ENCODE data around the gene ARL16.

The ARL16 gene

GRCh38 chr17:81683584-81684441 is at the start of gene ARL16, which contains the start of gene HGS:
ARL16 (minus strand) TSS chr17:81683797; CDS start chr17:81683753, 44 bp downstream.
HGS (plus strand) TSS chr17:81684011; CDS start chr17:81684067, 56 bp downstream.
- peak; percentile 100 for DNase-seq (ENCODE audit: low read depth, low spot score)

- no peak for DNase-seq (ENCODE audit: low read depth, low spot score)
Observed at GRCh38 chr17:81727324-81728031, 43.9 kb upstream of the ARL16 start.

GRCh38 chr17:81726004-81726403 is 42.4 kb upstream of the ARL16 start:
- DNase-seq (ENCODE audit: low read depth, low spot score), result no peak

DNA sequence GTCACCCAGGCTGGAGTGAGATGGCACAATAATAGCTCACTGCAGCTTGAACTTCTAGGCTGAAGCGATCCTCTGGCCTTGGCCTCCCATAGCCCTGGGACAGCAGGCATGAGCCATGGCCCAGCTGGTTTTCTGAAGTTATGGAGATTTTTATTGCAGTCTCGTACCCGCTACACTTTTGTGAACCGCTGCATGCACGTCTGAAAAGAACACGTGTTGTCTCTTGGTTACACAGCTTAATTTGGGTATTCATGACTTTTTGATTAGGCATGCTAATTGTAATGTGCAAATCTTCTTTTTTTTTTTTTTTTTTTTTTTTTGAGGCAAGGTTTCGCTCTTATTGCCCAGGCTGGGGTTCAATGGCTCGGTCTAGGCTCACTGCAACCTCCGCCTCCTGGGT is 41.8 kb upstream of the ARL16 start:
- DNase-seq (ENCODE audit: low read depth, low spot score), result no peak

GRCh38 chr17:81723651-81724209 is 40.1 kb upstream of the ARL16 start:
- DNase-seq (ENCODE audit: low read depth, low spot score), result no peak

DNA sequence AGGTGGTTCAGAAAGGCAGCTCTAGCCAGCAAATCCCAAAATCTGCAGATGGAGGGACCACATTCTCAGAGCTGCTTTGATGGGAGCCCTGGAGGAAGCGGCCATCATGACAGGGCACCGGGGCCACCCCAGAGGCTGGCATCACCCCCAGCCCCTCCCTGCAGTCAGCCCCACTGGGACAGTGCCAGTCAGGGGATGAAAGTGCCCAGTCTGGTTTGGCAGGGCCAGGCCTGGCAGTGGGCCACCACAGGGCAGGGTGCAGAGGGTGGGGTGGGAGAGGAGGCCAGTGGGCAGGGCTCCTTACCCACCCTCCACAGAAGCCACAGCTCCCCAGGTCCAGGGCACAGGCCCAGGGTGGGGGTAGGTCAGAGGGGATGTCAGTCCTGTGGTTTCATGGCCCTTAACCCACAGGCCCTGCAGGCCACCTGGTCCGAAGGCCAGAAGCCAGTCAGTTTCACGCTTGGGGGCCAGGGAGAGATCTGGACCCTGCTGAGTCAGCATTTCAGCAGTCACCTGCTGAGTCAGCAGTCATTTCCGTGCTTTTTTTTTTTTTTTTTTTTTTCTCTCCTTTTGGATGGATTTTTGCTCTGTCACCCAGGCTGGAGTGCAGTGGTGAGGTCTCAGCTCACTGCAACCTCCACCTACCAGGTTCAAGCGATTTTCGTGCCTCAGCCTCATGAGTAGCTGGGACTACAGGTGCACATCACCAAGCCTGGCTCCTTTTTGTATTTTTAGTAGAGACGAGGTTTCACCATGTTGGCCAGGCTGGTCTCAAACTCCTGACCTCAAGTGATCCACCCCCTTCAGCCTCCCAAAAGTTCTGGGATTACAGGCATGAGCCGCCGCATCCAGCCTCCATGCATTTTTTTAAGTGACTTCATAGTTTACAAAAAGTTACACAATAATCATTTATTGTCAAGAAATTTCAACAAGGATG is 38.9 kb upstream of the ARL16 start:
- peak; percentile 27 for DNase-seq (ENCODE audit: low read depth, low spot score)

- no peak for DNase-seq (ENCODE audit: low read depth, low spot score)
Observed at GRCh38 chr17:81720267-81721071, 36.9 kb upstream of the ARL16 start.

DNA sequence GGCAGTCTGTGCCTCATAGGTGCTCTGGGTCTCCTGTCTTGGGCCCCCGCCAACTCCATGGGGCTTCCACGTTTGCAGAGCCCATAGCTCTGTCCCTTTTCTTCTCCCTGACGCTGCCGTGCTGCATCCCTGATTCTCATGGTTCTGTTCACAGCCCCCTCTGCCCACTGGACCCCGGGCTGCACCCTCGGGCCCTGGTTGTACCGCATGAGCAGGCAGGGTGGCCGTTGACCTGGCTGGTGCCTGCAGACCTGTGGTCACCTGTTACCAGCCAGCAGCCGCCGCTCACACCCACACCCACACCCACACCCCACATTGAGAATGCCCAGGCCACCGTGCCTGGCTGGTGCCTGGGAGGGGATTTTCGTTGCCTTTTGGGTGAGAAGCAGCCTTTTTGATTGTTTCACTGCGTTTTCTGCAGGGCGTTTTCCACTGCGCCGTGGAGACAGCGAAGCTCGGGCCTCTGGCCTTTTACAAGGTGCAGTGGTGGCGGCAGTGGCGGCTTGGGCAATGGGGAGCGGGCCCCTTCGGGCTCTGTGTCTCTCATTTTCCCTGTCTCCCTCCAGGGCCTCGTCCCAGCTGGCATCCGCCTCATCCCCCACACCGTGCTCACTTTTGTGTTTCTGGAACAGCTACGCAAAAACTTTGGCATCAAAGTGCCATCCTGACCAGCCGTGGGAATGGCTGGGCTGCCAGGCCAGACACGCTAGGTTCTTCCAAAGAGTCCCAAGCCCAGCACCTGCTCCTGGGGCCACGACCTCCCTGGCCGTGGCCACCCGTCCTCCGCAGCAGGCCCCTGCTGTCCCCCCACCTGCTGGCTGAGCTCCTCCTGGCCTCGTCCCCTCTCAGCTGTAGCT is 36.0 kb upstream of the ARL16 start:
- no peak for DNase-seq (ENCODE audit: low read depth, low spot score)

- no peak for DNase-seq (ENCODE audit: low read depth, low spot score)
Observed at GRCh38 chr17:81717766-81718089, 34.1 kb upstream of the ARL16 start.

GRCh38 chr17:81717049-81717765 is 33.6 kb upstream of the ARL16 start:
- no peak for DNase-seq (ENCODE audit: low read depth, low spot score)

DNA sequence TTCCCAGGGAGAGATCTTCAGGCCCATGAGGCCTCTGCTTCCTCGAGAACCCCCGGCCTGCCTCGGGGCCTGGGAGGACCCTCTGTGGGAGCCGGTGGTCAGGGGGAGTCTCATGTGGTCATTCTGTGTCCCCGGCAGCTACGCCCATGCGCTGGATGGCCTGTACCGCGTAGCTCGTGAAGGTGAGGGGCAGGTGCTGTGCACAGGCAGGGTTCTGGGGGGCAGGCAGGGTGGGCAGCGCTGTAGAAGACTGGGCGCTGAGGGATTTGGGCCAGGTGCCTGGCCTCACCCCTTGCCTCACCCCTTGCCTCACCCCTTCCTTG is 33.0 kb upstream of the ARL16 start:
- DNase-seq (ENCODE audit: low read depth, low spot score), result no peak

DNA sequence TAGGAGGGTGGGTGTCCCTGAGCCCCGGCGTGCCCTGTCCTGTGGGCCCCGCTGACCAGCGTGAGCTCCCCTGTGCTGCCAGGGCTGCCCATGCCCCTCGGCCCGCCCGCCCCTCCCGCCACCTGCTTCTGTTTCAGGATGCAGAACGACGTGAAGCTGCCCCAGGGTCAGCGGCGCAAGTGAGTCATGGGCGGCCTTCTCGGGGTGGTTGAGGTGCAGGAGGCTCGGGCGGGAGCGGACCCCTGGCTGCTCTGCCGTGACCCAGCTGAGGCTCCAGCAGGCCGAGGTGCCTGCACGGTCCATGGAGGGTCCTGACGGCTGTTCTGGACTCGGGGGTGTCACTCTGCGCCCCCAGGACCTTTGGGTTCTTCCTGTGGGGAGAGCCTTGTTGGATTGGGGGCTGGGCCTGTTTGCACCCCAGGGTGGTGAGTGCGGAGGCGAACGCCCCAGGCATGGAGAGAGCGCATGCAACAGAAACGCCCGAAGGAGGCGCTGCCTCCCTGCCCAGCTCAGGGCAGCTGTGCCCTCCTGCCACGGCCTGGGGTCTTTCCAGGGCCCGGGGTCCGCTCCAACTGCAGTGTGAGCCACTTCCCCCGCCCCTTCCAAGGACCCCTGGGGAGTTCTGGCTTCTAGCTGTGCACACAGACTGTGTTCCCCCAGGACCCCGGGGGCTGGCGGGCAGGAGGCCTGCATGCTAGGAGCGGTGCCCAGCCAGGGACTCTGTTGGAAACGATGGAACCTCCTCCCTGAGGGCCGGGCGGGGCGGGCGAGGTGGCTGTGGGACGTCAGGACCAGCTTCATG is 32.5 kb upstream of the ARL16 start:
- no peak for DNase-seq (ENCODE audit: low read depth, low spot score)

GRCh38 chr17:81715107-81715871 is 31.7 kb upstream of the ARL16 start:
- DNase-seq (ENCODE audit: low read depth, low spot score), result no peak

DNA sequence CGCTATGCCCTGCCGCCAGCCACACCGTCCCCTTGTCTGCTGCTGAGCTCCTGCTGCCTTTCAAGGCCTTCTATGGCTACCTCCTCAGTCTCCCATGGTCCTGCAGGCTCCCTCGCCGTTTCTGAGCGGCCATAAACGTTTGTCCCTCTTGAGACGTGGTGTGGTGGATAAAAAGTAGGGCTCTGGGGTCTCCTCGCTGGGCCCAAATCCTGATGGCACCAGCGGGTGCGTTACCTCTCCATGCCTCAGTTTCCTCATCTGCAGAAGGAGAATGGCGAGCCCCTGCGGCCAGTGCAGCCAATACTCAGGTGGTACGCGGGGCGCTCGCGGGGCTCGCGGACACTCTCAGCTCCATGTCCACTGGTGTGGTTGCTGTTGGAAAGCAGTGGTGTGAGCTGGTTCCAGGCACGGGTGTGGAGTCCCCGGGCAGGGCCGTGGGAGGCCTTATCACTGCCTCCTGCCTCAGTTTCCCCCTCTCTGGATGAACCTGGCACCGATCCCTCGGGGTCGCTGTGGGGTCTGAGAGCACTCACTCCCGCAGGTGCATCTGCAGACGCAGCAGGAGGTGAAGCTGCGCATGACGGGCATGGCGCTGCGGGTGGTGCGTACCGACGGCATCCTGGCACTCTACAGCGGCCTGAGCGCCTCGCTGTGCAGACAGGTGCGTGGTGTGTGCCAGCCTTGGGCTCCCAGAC is 31.0 kb upstream of the ARL16 start:
- DNase-seq (ENCODE audit: low read depth, low spot score), result no peak

DNA sequence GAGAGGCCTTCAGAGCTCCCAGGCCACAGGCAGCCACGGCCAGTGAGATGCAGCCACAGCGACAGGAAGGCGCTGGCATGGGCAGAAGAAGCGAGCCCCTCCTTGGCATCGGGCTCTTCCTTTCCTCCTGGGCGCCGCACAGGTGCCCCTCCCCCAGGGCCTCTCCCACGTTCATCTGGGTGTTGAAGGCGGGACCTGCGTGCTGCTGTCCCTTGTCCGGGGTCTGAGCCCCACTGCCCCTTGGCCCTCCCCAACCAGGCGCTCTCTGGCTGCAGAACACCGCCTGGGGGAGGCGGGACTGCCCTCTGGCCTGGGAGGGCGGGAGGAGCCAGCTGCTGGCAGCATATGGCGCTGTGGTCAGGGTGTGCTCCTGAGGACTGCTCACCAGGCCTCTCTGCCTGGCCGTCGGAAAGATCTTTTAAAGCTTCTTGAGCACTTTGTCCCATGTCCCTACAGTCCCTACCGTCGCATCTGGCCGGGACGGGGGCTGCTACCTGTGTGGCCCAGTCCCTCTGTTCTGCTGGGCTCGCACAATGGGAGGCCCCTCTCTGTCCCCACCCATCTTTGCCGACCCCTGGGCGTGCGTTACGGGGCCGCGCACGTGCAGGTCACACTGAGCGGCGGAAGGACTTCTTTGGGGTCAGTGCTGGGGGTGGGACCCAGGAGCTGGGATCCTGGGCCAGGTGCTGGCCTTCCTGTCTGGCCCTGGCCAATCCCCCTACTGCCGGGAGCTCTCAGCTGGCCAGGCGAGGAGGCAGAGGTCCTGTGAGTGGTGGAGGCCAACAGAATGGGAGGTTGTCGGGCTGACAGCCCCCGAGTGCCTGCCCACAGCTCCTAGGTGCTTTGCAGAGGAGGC is 30.2 kb upstream of the ARL16 start:
- peak; percentile 32 for DNase-seq (ENCODE audit: low read depth, low spot score)

- peak; percentile 40 for DNase-seq (ENCODE audit: low read depth, low spot score)
Observed at GRCh38 chr17:81713004-81713555, 29.5 kb upstream of the ARL16 start.
